Cerebellar nuclear complex (tissue), 1 donor: ENCODE measurements around the gene SOWAHB.
"Not testable (repeated sequence)": the region's sequence is repeated elsewhere in the genome, so short reads cannot be mapped to it uniquely, and the experiment has no call there.

ENCODE experiments used
- DNase-seq, 2 experiments: peaks; one replicate each; lab custom pipeline; 2025; lab: John Stamatoyannopoulos, UW

Gene SOWAHB

DNA sequence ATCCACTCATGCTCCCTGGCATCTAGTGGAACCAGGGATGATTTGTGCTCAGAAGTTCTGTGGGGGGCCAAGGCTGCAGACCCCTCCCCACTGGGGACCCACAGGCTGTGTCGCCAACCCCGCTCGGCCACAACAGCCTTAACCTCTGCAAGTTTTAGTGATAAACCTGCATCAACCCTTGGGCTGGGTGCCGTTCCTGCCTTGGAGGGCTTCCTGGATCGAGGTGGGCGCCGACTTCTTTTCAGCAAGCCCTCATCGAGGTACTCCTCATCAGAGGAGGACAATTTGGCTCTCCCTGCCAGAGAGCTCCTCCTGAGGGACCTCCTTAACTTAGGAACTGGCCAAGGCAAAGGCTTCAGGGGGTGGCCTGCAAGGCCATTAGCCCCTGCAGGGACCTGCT lies 1.9 kb downstream of the SOWAHB start:
- DNase-seq: no peak

DNA sequence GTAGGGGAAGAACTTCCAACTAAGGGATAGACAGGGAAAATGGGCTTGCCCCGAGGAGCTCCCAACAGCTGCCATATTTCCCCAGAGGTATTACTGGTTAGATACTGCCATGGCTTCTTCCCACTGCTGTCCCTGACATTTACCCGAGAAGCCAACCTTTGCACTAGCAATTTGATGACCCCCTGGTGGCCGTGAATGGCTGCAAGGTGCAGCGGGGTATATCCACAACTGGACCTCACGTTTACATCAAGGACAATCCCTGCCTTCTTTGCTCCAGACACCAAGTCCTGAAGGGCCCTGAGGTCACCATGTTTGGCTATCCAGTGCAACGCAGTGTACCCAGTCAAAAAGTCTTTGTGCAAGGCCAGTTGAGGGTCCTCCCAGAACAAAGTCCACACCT lies 2.3 kb downstream of the SOWAHB start:
- DNase-seq: no peak

DNA sequence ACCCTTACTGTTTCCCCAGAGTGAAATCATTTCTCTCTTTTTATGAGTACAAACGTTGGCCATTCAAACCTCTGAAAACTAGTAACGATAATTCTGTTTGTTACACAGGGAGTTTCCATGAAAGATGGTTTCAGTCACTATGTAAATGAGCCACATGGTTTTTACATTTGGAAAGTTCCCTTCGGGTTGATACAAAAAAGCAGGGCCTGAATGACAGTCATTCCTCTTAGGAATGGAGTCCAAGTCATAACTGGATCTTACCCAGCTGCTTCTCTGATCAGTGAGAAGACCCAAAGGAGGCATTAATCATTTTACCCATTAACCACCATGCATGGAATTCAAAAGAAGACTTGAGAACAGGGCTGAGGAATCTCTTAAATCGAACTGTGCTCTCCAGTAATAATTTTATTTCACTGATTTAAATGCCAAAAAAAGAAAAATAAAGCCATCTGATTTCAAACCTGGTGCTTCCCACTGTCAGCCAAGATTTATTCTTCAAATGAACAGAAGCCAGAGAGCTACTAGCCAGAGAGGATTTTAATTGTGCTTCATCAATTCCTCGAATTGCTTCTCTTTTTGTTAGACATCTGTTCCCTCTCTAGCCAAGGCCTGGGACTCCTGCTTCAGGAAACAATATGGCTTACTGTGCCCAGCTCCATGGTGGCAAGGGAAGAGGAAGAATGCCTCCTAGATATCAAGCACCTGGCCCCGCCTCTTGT lies 3.2 kb downstream of the SOWAHB start:
- no peak for DNase-seq

DNA sequence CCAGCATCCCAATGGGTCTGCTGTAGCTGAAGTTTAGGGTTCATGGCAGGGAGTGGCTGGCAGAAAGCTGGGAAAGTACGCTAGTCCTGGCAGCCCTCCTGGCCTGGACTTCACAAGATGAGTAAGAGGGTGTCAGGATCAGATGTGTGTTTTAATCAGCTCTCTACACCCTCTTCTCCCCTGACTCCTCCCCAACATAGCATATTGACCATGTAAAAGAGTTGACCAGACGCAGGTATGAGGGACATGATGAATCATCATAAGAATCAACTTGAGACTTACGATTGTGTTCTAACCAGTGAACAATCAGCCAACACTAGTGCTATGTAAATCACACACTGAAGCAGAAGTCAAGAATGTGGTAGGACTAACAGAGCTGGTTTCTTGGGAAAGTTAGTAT lies 5.3 kb downstream of the SOWAHB start:
- no peak for DNase-seq

DNA sequence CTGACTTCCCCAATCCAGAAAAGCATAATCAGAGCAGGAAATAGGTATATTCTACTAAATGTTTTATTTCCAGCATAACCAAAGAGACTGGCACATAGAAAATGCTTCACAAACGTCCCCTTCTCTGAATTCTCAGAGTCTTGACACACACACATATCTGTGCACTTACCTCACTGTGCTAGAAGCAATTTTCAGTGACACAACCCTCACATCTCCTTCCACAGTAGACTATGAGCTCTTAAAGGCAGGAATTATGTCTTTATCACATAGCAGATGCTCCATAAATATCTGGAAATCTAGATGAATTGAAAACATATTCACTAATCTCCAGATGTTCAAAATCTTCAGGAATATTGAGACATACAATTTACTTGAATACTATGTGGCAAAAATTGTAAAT lies 5.9 kb downstream of the SOWAHB start:
- DNase-seq: no peak

DNA sequence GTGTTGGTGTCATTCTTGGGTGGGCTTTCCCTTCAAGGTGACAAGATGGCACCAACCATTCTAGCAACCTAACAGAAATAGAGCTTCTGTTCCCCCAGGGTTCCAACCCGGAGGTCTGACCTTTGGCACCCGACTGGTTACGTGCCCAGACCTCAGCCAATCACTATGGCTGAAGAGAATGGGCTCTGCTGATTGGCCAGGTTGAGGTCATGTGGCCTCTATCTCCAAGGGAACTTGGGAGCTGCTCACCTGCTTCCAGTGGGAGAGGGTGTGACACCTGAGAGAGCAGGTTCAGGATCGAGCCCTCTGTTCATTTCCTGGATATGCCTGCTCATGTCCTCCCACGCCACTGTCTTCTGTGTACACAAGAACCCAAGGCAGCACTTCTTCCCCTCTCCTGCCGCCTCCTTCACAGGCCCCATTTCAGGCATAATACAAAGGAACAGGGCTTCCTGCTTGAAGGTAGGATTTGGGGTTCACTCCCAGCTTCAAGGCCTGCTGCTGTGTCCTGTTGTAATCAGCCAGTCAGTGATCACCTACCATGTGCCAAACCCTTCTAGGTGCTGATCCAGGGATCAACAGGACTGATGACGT lies 11.0 kb downstream of the SOWAHB start:
- DNase-seq: no peak

DNA sequence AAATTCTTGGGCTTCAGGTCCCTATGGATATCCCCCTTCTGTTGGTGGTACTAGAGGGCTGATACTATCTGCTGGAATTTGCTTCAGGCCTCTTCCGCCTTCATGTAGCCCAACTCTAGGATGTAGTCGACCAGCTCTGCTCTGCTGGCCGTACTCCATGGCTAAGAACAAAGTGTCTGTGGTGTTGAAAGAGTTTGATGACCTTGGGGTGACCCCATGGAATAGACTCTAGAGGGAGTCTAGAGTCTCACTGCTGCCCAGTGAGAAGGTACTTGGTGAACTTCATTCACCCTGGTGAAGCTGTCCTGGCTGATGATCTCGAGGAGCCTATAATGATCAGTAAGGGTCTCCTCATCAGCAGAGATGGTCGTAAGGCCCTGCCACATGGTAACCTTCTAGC lies 11.7 kb downstream of the SOWAHB start:
- DNase-seq: no peak

DNA sequence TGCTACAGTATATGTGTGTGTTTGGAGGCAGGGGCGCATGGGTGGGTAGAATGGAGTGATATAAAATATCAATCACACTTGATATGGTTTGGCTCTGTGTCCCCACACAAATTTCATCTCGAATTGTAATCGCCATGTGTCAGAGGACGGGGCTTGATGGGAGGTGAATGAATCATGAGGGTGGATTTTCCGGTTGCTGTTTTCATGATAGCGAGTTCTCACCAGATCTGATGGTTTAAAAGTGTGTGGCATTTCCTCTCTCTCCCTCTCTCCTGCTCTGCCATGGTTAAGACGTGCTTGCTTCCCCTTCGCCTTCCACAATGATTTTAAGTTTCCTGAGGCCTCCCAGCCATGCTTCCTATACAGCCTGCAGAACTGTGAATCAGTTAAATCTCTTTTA lies 14.8 kb downstream of the SOWAHB start:
- no peak for DNase-seq

DNA sequence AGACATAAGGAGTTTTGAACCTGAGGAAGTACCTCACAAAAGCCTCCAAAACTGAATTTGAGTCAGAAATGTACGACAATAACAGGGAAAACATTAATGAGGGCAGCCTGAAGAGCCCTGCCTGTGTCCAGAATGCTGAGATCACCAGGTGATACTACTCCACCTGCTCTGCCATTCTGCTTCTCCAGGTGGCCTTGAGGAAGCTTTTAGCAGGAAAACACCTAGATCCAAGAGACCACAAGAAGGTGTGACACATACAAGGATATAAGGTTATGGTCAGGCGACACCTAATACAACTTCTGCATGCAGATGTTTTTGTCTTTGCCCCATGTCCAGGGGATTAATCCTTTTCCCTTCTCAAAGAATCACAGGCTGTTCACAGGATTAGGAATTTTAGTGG lies 15.3 kb downstream of the SOWAHB start:
- no peak for DNase-seq

DNA sequence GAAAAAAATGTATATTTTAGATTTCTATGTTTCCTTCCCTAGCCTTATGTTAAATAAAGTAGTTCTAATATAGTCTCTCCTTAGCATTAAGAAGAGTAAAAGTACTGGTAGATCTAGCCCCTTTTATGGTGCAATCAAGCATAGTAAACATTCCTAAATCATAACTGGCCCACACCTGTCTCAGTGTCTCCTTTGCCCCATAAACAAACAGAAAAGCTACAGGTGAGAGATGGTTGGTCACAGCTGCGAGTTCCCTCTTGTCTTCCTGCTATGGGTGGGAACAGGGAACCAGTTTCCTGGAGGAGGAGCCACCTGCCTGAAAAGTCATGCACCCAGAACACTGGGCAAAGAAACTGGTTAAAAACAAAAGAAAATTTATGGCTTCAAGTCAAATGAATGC lies 16.6 kb downstream of the SOWAHB start:
- no peak for DNase-seq

DNA sequence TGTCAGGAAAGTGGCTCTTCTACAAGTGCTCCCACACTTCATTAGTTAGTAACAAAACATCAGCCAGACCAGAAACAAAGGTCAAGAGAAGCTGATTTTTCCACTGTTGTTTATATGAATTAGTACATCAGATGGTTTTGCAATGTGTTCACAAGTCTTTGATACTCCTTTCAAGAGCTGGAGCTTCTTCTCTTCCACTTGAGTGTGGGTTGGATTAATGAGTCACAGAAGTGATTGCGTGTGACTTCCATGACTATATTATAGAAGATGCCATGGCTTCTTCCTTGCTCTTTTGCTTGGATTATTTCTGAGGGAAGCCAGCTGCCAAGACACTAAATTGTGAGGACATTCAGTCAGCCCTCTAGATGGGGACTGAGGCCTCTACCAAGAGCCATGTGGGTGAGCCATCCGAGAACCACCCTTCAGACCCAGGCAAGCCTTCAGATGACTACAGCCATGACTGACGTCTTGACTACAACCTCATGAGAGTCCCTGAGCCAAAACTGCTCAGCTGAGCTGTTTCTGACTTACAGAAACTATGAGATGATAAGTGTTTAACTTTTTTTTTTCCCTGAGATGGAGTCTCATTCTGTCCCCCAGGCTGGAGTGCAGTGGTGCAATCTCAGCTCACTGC lies 18.1 kb downstream of the SOWAHB start:
- no peak for DNase-seq

DNA sequence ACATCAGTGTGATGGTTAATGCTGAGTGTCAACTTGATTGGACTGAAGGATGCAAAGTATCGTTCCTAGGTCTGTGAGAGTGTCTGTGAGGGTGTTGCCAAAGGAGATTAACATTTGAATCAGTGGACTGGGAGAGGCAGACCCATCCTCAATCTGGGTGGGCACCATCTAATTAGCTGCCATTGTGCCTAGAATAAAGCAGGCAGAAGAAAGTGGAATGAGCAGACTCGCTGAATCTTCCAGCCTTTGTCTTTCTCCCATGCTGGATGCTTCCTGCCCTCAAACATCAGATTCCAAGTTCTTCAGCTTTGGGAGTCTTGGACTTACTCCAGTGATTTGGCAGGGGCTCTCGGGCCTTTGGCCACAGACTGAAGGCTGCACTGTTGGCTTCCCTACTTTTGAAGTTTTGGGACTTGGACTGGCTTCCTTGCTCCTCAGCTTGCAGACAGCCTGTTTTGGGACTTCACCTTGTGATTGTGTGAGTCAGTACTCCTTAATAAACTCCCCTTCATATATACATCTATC lies 19.2 kb downstream of the SOWAHB start:
- not testable (repeated sequence) for DNase-seq

DNA sequence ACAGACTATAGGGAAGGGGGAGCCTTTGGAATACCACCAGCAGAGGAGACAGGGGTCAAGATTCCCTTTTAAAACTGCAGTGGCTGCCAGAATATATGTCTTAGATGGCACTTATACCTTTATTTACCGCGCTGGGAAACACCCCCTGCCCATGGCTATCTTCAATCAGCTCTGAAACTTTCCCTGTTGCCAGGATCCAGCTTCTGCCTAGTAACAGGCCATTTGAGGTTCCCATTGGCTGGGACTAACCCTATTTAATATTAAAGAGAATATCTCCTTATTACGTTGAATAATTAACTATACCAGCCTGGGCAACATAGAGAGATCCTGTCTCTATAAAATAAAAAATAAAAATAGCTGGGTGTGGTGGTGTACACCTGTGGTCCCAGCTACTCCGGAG lies 23.8 kb downstream of the SOWAHB start:
- no peak for DNase-seq

DNA sequence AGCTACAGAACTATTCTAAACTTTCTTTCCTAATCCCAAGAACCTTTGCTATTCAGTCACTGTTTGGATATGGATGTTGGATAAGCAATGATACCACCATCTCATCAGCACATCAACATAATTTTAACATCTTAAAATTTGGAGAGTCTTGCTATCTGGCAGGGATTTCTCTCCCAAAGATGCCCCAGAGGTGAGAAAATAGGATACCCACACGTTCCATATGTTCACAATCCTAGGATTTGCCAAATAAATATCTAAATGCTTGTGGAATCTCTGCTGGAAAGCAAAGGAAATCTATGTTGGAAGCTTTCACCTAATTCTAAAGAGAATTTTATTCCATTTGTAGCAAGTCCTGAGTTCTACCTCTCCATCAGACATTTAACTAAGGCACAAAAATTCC lies 24.4 kb downstream of the SOWAHB start:
- DNase-seq: no peak

DNA sequence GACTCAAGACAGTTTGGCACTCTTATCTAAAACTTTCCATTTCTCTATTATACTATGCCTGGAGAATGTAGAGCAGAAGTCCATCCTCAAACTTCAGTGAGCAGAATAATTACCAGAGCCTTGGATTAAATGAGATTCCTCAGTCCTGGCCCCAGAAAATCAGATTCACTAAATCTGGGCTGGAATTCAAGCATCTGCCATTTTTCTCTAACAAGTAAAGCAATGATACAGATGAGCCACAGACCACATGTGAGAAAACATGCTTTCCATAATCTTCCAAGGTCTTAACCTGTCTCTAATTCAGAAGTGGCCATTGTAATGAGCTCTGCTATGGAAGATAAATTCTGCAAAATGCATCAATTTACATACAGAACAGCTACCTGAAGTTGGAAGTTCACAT lies 25.4 kb downstream of the SOWAHB start:
- DNase-seq: no peak

DNA sequence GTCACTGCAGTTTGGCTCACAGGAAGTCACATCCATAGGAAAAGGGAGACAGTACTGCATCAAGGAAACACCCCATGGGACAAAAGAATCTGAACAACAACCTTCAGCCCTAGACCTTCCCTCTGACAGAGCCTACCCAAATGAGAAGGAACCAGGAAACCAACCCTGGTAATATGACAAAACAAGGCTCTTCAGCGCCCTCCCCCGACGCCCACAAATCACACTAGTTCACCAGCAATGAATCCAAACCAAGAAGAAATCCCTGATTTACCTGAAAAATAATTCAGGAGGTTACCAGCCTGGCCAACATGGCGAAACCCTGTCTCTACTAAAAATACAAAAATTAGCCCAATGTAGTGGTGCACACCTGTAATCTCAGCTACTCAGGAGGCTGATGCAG lies 29.2 kb downstream of the SOWAHB start:
- DNase-seq: not testable (repeated sequence)

DNA sequence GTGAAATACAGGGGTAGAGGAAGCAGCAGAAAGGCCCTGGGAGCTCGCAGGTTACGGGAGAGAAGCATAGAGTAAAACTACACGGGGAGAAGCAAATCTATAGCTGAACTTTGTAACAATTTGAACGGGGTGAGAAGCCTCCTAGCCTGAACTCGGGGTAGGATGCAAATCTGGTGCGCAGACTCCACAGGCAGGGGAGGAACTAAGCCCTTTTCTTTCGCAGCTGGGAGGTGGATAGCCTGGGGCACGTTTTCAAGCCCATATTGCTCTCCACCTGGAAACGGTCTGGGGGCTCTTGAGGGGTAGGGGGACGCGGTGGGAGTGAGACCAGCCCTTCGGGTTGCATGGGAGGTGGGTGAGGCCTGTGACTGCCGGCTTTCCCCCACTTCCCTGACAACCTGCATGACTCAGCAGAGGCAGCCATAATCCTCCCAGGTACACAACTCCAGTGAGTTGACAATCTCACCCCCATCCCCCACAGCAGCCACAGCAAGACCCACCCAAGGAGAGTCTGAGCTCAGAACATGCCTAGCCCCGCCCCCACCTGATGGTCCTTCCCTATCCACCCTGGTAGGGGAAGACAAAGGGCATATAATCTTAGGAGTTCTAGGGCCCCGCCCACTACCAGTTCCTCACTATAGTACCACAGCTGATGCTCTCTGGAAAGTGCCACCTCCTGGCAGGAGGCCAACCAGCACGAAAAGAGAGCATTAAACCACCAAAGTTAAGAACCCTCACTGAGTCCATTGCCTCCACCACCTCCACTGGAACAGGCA lies 29.9 kb downstream of the SOWAHB start:
- DNase-seq: no peak

DNA sequence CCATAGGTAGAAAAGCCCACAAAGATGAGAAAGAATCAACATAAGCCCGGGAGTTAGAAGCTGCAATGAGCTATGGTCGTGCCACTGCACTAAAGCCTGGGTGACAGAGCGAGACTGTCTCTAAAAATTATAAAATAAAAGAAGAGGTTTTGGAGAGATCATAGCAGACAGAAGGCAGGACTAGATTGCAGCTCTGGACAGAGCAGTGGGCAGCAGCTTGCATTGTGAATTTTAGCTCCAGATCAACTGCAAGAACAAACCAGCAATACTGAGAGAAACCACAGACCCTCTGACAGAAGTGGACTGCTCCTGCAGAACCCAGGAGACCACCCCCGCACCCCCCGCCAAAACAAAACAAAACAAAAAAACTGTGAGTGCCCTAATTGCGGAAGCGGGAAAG lies 30.6 kb downstream of the SOWAHB start:
- no peak for DNase-seq

DNA sequence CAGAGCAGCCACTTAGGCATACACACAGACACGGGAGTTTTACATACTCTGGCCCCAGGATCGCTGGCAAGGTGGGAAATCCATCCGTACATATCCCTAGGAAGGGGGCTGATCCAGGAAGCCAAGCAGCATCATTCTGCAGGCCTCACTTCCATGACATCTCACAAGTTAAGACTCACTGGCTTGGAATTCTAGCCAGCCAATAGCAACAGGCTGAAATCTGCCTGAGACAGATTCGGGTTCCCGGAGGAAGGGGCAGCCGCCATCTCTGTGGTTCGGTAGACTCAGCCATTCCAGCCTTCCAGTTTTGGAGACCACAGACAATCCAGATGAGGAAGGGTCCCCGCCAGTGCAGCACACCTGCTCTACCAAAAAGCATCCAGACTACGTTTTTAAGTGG lies 31.3 kb downstream of the SOWAHB start:
- DNase-seq: no peak

DNA sequence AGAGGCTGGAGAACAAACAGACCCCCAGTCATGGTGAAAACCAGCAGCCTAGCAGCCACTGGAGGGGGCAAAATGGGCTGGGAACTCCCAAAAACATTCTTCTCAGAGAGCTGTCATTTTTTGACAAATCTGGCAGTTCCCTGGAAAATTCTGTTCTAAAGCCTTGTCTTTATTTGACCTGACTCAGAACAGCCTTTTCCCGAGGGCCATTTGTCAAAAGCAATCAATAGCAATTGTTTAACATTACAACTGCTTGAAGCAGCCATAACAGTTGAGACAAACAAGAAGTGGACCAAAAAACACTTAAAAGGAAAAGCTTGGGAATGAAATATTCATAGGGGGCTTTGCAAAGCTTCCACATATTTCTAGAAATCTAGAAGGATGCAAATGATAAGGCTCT lies 39.6 kb downstream of the SOWAHB start:
- no peak for DNase-seq

DNA sequence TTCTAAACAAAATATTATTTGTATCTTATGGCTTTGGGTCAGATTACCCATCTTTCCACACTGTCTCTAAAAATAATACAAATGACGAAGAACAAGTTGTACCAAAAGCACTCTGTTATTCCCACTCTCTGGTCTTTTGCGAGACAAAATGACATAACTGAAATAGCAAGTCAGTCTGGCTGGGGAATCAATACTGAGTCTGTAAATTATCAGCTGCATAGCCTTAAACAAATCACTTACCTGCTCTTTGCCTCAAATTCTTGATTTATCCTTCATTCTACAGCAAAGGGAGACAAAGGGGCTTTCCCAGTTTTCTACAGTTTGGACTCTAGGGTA lies 40.9 kb downstream of the SOWAHB start:
- no peak for DNase-seq

DNA sequence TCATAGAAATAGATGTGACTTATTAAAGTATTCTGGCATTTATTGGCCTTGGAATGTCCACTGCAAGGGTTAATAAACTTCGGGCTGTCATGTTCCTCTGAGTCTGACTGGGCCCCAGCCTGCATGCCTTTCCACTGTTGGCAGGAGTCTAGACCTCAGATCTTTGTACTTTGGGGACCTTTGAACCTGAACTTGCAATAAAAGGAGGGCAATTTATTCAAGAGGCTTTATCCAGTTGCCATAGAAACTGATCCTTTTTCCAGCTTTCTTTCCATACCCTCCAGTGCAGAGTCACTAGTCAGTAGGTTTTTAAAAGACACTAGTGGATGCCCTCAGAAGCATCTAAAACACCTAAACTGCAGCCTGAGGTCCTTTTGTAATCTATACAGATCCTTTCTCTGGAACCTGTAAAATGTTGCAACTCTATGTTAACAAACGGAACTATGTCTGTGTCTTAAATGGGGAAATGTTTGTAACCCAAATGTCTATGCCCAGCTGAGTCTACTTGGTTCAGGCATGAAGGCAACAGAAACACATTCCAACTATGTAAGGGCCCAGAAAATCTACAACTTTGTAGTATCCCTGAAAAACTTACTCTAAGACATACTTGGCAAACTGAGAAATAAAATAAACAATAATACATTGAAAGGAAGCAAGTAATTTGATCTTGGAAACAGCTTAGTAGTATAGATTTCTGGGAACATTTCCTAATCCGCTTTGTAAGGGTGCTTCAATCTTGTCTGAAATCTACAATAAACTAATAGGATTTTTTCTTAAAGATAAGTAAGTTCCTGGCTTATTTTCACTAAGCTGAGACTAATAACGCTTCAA lies 41.5 kb downstream of the SOWAHB start:
- no peak for DNase-seq
